ENCODE measurements around the gene NCAN. TPM values are rescaled to one million over a fixed set of nuclear protein-coding genes. Genes with fewer than 3 reads are reported as not detected.

Gene NCAN
- total RNA-seq, 4 donors from 2014 or later, result 0.19 to 0.31 TPM; not detected in 2

DNA sequence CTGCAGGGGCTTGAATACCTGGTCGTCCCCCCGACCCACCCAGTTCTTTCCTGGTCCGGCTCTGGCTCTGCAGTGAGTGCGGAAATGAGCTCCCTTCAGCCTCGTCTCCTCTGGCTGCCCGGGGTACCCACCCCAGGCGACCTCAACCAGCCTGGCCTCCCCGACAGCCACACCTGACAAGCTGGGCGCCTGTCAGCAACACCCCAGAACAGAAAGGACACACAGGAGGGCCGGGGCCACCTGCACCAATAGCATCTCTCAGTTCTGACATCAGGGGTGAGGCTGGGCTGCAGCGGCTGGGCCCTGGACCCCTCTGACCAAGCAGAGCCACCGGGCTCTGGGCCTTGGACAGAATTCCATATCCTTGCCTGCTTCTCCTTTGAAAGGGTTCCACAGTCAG is 88.9 kb downstream of the NCAN start:
- ATAC-seq, result no peak
- no peaks in the 10 kb centered on the region for H3K27me3 ChIP-seq
- no peaks in the 10 kb centered on the region for H3K4me1 ChIP-seq
- H3K27ac ChIP-seq, result no peak overlapping the region
- peaks cover 0 to 86% of the 10 kb centered on the region in 2 donors for H3K36me3 ChIP-seq
- H3K4me3 ChIP-seq, result no peak overlapping the region
- no peaks in the 10 kb centered on the region for H3K9me3 ChIP-seq
- no peak for TF ChIP-seq EP300 (IDR thresholded peaks at IDR 0.05)
- TF ChIP-seq POLR2AphosphoS5 (IDR thresholded peaks at IDR 0.05), result no peak
- no peak for TF ChIP-seq CTCF (IDR thresholded peaks at IDR 0.05)
- no peak for TF ChIP-seq POLR2A (IDR thresholded peaks at IDR 0.05)
- 80% methylated on average over 1 of the region's 12 CpGs; no CpG with 5 or more reads in 1 of the 2 donors for WGBS, 2 donors (ENCODE audit: low coverage in 1 of 2)

Small RNA genes within 50 kb of the gene (small RNA-seq; reads per million reads assigned to genes)
- 0 reads per million in 4 donors for gene RNU6-1028P

Other genes starting within 250 kb of the NCAN start
- 10 to 100 TPM; 18.6 to 57.4 (median 35.2) TPM for gene SUGP2, start 178.4 kb upstream of the NCAN start, total RNA-seq
- gene ARMC6, start 178.4 kb upstream of the NCAN start, total RNA-seq, result 10 to 100 TPM; 15.9 to 24.0 (median 19.2) TPM
- 10 to 100 TPM in 3 of 4 donors, 1 to 10 TPM in 1; 8.8 to 16.0 (median 12.9) TPM for gene SLC25A42, start 148.0 kb upstream of the NCAN start, total RNA-seq
- 10 to 100 TPM; 16.7 to 24.5 (median 20.1) TPM for gene TMEM161A, start 73.5 kb upstream of the NCAN start, total RNA-seq
- not detected for gene MEF2B, start 41.7 kb upstream of the NCAN start, total RNA-seq
- gene BORCS8, start 19.8 kb upstream of the NCAN start, total RNA-seq, result 10 to 100 TPM in 3 of 4 donors, 1 to 10 TPM in 1; 9.4 to 28.8 (median 14.7) TPM
- gene RFXANK, start 19.7 kb upstream of the NCAN start, total RNA-seq, result 10 to 100 TPM; 36.2 to 46.6 (median 40.9) TPM
- 10 to 100 TPM; 14.0 to 21.4 (median 16.8) TPM for gene NR2C2AP, start 8.5 kb upstream of the NCAN start, total RNA-seq
- gene TM6SF2, start 61.3 kb downstream of the NCAN start, total RNA-seq, result not detected
- gene SUGP1, start 108.6 kb downstream of the NCAN start, total RNA-seq, result 10 to 100 TPM; 28.4 to 37.6 (median 32.3) TPM
- gene MAU2, start 108.9 kb downstream of the NCAN start, total RNA-seq, result 10 to 100 TPM; 17.9 to 46.5 (median 39.0) TPM
- gene GATAD2A, start 193.7 kb downstream of the NCAN start, total RNA-seq, result 10 to 100 TPM; 30.9 to 69.0 (median 36.6) TPM